Small intestine (tissue), 7 donors: ENCODE results near the gene CCSER1. TPM values are rescaled to one million over a fixed set of nuclear protein-coding genes. Genes with fewer than 3 reads are reported as not detected.

Experiments used
- DNase-seq, 2 donors: peaks; one replicate each; pipeline versions ENCODE4 v3.0.0 to v3.0.0-alpha.2; 2013
- FAIRE-seq: peaks from 2 replicates; lab custom pipeline; 2012; peaks lifted over from hg19 to GRCh38; lab: Jason Lieb, UNC
- H3K27ac ChIP-seq, 3 donors: one replicate each; pipeline ENCODE4 v1.5.1; 2013; ENCODE audit warnings: low read length in 2 of 3, mild to moderate bottlenecking in 2 of 3, control low read depth in 1 of 3, inconsistent platforms in 1 of 3, low read depth in 1 of 3, moderate library complexity in 1 of 3
- H3K27me3 ChIP-seq, 3 donors: one replicate each; pipeline ENCODE4 v1.6.1; 2013; ENCODE audit warnings: low read length in 3 of 3, inconsistent platforms in 1 of 3; ENCODE audit not compliant: control insufficient read depth in 3 of 3, insufficient read depth in 3 of 3
- H3K36me3 ChIP-seq, 3 donors: one replicate each; pipeline ENCODE4 v1.6.1; 2013; ENCODE audit warnings: low read length in 3 of 3, inconsistent platforms in 1 of 3, low read depth in 1 of 3, mild to moderate bottlenecking in 1 of 3, moderate library complexity in 1 of 3; ENCODE audit not compliant: control insufficient read depth in 3 of 3, insufficient read depth in 2 of 3
- H3K4me1 ChIP-seq, 3 donors: one replicate each; pipeline ENCODE4 v1.6.1; 2013; ENCODE audit warnings: low read length in 2 of 3, inconsistent platforms in 1 of 3, low read depth in 1 of 3, mild to moderate bottlenecking in 1 of 3, moderate library complexity in 1 of 3; ENCODE audit not compliant: control insufficient read depth in 3 of 3, insufficient read depth in 2 of 3
- H3K4me3 ChIP-seq, 3 donors: one replicate each; pipeline ENCODE4 v1.5.1; 2013; ENCODE audit warnings: low read length in 3 of 3, control low read depth in 1 of 3, inconsistent platforms in 1 of 3, low read depth in 1 of 3, mild to moderate bottlenecking in 1 of 3, moderate library complexity in 1 of 3
- H3K9me3 ChIP-seq, 2 donors: one replicate each; pipeline ENCODE4 v1.6.1; 2013; ENCODE audit warnings: low read depth in 1 of 2, low read length in 1 of 2; ENCODE audit not compliant: control insufficient read depth in 2 of 2, insufficient read depth in 1 of 2
- WGBS, 3 donors: extraction: QIAGEN DNeasy Blood & Tissue Kit; methylation state at CpG; one replicate each; pipeline ENCODE4 v1.1.7; 2013; 5-methylcytosine and 5-hydroxymethylcytosine counted together
- polyA plus RNA-seq, 4 donors: library from polyadenylated mRNA; stranded (reverse) in 3 of 4; unstranded in 1 of 4; fragments of 200-250 nt in 3 of 4; fragments of 120-200 nt in 1 of 4; gene quantifications; one replicate each; pipeline versions ENCODE4 v1.2.1 to v1.2.3, GENCODE V29; 2013
- donor health status: healthy with polysubstance abuse.
- donor health status: control.
- donor health status: control.
- donor health status: Bipolar disorder and iron deficiency.
- donor health status: healthy.

The CCSER1 gene
- polyA plus RNA-seq, 4 donors = 3.5 to 8.7 (median 5.7) TPM

DNA sequence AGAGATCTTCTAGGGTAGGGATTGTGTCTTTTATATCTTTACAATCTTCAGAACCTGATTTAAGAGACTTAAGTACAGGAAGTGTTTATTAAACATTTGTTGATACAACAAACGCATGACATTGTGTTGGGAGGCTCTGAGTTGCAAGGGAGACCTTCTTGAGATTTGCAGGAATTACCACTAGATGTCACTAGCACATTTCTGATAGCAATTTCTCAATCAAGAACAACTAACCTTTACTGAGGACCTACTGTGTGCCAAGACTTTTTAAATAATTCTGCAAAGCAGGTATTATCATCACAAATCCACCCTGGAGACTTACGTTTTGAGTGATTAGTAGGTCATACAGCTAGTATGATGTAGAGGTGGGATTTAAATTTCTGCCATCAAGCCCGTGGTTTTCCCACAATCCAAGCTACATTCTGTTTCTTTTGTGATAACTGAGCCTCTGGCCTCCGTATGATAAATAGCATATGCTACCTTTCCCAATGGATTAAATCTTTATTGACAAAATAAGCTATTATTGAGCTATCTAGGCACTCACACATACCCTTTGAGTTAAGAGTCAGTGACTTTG, 986.0 kb downstream of the CCSER1 start:
- WGBS, 3 donors = 61 to 65% (median 63%) methylated on average over 4 of the region's 4 CpGs
- no peak for FAIRE-seq
- Histone ChIP-seq H3K9me3 (no peaks in the 10 kb centered on the region), H3K27ac (no peak overlapping the region), H3K4me3 (no peak overlapping the region), H3K27me3 (no peaks in the 10 kb centered on the region), H3K4me1 (no peaks in the 10 kb centered on the region), H3K36me3 (no peaks in the 10 kb centered on the region)
- peak; percentile 3 to 25 for DNase-seq

- Histone ChIP-seq H3K36me3 (no peaks in the 10 kb centered on the region), H3K4me1 (no peaks in the 10 kb centered on the region), H3K4me3 (no peak overlapping the region), H3K27me3 (no peaks in the 10 kb centered on the region), H3K9me3 (no peaks in the 10 kb centered on the region), H3K27ac (no peak overlapping the region)
- 84 to 91% (median 90%) methylated on average over 4 of the region's 4 CpGs for WGBS, 3 donors
- FAIRE-seq (no peak), DNase-seq (no peak)
Observed at GRCh38 chr4:91114386-91114785, 987.2 kb downstream of the CCSER1 start.

GRCh38 chr4:91116861-91117260, 989.7 kb downstream of the CCSER1 start:
- FAIRE-seq = no peak
- H3K9me3 ChIP-seq = no peaks in the 10 kb centered on the region
- no peaks in the 10 kb centered on the region for H3K36me3 ChIP-seq
- DNase-seq = peak; percentile 8 to 22
- no peak overlapping the region for H3K4me3 ChIP-seq
- no peaks in the 10 kb centered on the region for H3K4me1 ChIP-seq
- H3K27me3 ChIP-seq = no peaks in the 10 kb centered on the region
- no peak overlapping the region for H3K27ac ChIP-seq

DNA sequence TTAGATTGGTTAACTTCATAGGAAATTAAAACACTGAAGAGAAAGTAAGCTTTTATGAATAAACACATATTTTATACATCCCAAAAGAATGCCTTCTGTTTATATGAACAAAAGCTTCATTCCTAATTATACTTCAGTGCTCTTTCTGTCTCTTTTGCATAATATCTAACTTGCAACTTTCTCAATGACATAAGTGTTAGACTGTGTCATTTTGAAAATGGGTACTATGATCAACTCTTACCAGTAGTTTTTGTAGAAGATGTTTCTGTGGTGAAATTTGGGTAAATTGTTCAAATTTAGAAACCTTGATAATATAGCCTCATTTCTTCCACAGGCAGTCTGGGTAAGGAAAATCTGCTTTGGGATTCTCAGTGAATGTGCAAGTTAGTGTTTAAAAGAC, 991.4 kb downstream of the CCSER1 start:
- FAIRE-seq = no peak
- H3K27me3 ChIP-seq = no peaks in the 10 kb centered on the region
- no peak overlapping the region for H3K27ac ChIP-seq
- no peak for DNase-seq
- no peaks in the 10 kb centered on the region for H3K4me1 ChIP-seq
- H3K36me3 ChIP-seq = no peaks in the 10 kb centered on the region
- H3K9me3 ChIP-seq = no peaks in the 10 kb centered on the region
- H3K4me3 ChIP-seq = no peak overlapping the region

DNA sequence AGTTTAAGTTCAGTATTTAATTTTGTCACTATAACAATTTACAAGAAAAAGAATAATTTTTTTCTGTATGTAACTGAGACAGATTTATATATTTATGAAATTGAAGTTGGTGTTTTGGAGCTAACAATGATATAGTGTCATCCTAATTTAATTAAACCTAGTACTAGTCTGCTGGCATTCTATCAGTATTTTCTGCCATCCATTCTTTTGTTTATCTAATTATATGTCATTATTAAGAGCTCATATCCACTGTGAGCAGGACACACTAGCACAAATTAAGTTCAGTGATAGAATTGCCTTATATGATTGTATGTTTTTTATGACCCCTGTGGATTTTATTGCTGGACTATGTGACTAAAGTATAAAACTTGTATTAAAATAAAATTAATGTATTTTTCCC, 996.5 kb downstream of the CCSER1 start:
- H3K4me3 ChIP-seq = no peak overlapping the region
- no peak overlapping the region for H3K27ac ChIP-seq
- FAIRE-seq (no peak), DNase-seq (no peak)
- H3K27me3 ChIP-seq = no peaks in the 10 kb centered on the region
- H3K9me3 ChIP-seq = no peaks in the 10 kb centered on the region
- peaks cover 0 to 2% (median 0%) of the 10 kb centered on the region in 3 donors for H3K4me1 ChIP-seq
- no peaks in the 10 kb centered on the region for H3K36me3 ChIP-seq

- Histone ChIP-seq H3K4me1 (peaks cover 0 to 2% (median 0%) of the 10 kb centered on the region in 3 donors), H3K9me3 (no peaks in the 10 kb centered on the region), H3K27me3 (no peaks in the 10 kb centered on the region), H3K4me3 (no peak overlapping the region), H3K27ac (no peak overlapping the region), H3K36me3 (no peaks in the 10 kb centered on the region)
- FAIRE-seq (no peak), DNase-seq (no peak)
- WGBS, 3 donors = 61 to 73% (median 64%) methylated on average over 2 of the region's 2 CpGs
Observed at GRCh38 chr4:91127192-91127591, 1000.0 kb downstream of the CCSER1 start.

DNA sequence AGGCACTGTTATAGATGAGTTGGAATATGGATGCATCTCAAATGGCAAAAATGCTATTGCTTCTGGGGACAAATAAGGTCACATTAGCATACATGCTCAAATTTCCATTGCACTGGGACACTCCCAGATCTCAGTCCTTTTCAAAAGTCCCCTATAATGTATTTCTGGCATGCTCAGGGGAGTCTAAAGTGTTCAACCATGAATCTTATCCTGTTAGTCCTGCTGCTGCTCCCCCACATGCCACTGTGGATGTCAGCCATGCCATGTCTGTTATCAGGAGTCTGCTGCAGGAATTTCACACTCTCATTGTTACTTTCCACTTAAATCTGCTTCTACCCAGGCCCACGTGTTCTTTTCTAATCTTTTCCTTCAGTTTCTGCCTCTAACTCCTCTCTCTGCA, 1000.6 kb downstream of the CCSER1 start:
- Histone ChIP-seq H3K4me1 (peaks cover 0 to 2% (median 0%) of the 10 kb centered on the region in 3 donors), H3K27ac (no peak overlapping the region), H3K9me3 (no peaks in the 10 kb centered on the region), H3K27me3 (no peaks in the 10 kb centered on the region), H3K36me3 (no peaks in the 10 kb centered on the region), H3K4me3 (no peak overlapping the region)
- WGBS, 3 donors = 17 to 21% (median 21%) methylated on average over 1 of the region's 1 CpG
- no peak for FAIRE-seq
- DNase-seq = peak in 1 of 2 donors; percentile 52

DNA sequence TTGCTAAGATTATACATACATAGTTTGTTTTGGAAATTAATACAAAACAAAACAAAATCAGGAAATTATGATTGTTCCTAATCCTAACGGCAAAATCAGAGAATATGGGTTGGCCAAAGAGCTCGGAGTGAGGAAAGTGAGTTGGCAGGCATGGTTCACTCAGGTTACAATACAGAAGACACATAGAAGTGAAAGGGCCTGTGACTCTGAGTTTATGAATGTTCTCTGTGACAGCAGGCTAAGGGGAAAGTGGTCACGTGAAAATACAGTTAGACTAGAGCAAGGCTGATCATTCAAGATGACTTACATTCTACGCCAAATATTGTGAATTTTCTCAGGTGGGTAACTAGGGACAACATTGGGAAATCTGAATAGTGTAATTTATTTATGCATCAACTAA, 1001.3 kb downstream of the CCSER1 start:
- FAIRE-seq = no peak
- 85 to 88% (median 87%) methylated on average over 4 of the region's 4 CpGs for WGBS, 3 donors
- no peaks in the 10 kb centered on the region for H3K36me3 ChIP-seq

GRCh38 chr4:91147067-91147466, 1019.9 kb downstream of the CCSER1 start:
- DNase-seq (no peak), FAIRE-seq (no peak)
- 71 to 86% (median 75%) methylated on average over 5 to 6 of the region's 6 CpGs for WGBS, 3 donors
- H3K36me3 ChIP-seq = no peaks in the 10 kb centered on the region
- H3K9me3 ChIP-seq = peaks cover 0 to 8% of the 10 kb centered on the region in 2 donors
- H3K27ac ChIP-seq = no peak overlapping the region
- no peak overlapping the region for H3K4me3 ChIP-seq
- no peaks in the 10 kb centered on the region for H3K4me1 ChIP-seq
- H3K27me3 ChIP-seq = no peaks in the 10 kb centered on the region

More for the DNA sequence above, 1001.3 kb downstream of the CCSER1 start:
- no peak overlapping the region for H3K4me3 ChIP-seq
- H3K27ac ChIP-seq = no peak overlapping the region
- H3K4me1 ChIP-seq = peaks cover 0 to 2% (median 0%) of the 10 kb centered on the region in 3 donors
- DNase-seq = no peak
- no peaks in the 10 kb centered on the region for H3K9me3 ChIP-seq
- H3K27me3 ChIP-seq = no peaks in the 10 kb centered on the region
